Neural crest cell (in vitro differentiated cells): ENCODE data around the gene FRMD4A. TPM values are rescaled to one million over a fixed set of nuclear protein-coding genes. Genes with fewer than 3 reads are reported as not detected.

Source experiments
- DNase-seq: peaks from one replicate; pipeline ENCODE4 v3.0.0; 2021; ENCODE audit warnings: low read depth, mixed read lengths, low spot score
- H3K27ac Mint-ChIP-seq: one replicate; pipeline ENCODE4 v1.8.0; 2021; ENCODE audit warnings: mild to moderate bottlenecking, mixed read lengths; ENCODE audit not compliant: unreplicated experiment
- H3K27me3 Mint-ChIP-seq: 2 replicates; pipeline ENCODE4 v1.8.0; 2021; ENCODE audit warnings: low read depth, mild to moderate bottlenecking, mixed read lengths
- H3K36me3 Mint-ChIP-seq: 2 replicates; pipeline ENCODE4 v1.8.0; 2021; ENCODE audit warnings: low read depth, mild to moderate bottlenecking, mixed read lengths
- H3K4me1 Mint-ChIP-seq: 2 replicates; pipeline ENCODE4 v1.8.0; 2021; ENCODE audit warnings: mixed read lengths
- H3K4me3 Mint-ChIP-seq: one replicate; pipeline ENCODE4 v1.8.0; 2021; ENCODE audit warnings: mild to moderate bottlenecking, mixed read lengths
- H3K9me3 Mint-ChIP-seq: 2 replicates; pipeline ENCODE4 v1.8.0; 2021; ENCODE audit warnings: mixed read lengths
- CTCF ChIP-seq: fragments of 200-600 bp; sonication (generic); conservative IDR thresholded peaks from 2 replicates; pipeline ENCODE4 v1.5.0; 2021; ENCODE audit warnings: antibody characterized with exemption, mild to moderate bottlenecking
- total RNA-seq: library from RNA; stranded (reverse); gene quantifications from 2 replicates; pipeline ENCODE4 v1.2.1, GENCODE V29; 2021

FRMD4A gene
- total RNA-seq, 1 donor from 2014 or later: 65.3 TPM

- no peaks in the 10 kb centered on the region for H3K27me3 Mint-ChIP-seq
- peaks cover 33% of the 10 kb centered on the region for H3K4me1 Mint-ChIP-seq
- no peak overlapping the region for H3K4me3 Mint-ChIP-seq
- no peaks in the 10 kb centered on the region for H3K9me3 Mint-ChIP-seq
- H3K27ac Mint-ChIP-seq: no peak overlapping the region
- peaks cover 3% of the 10 kb centered on the region for H3K36me3 Mint-ChIP-seq
- no peak for DNase-seq
- no peak for TF ChIP-seq CTCF
Observed at GRCh38 chr10:13920031-13920430, 410.7 kb downstream of the FRMD4A start.

GRCh38 chr10:13917791-13918190 is 412.9 kb downstream of the FRMD4A start:
- peaks cover 3% of the 10 kb centered on the region for H3K36me3 Mint-ChIP-seq
- no peak for TF ChIP-seq CTCF
- H3K27ac Mint-ChIP-seq: peak overlapping the region; percentile 63
- no peaks in the 10 kb centered on the region for H3K9me3 Mint-ChIP-seq
- H3K27me3 Mint-ChIP-seq: no peaks in the 10 kb centered on the region
- peaks cover 53% of the 10 kb centered on the region for H3K4me1 Mint-ChIP-seq
- H3K4me3 Mint-ChIP-seq: no peak overlapping the region
- DNase-seq: no peak

- Mint-ChIP-seq H3K27me3 (no peaks in the 10 kb centered on the region), H3K27ac (peak overlapping the region; percentile 95), H3K4me1 (peaks cover 58% of the 10 kb centered on the region), H3K4me3 (peak overlapping the region; percentile 1), H3K9me3 (no peaks in the 10 kb centered on the region), H3K36me3 (peaks cover 3% of the 10 kb centered on the region)
- DNase-seq: no peak
- no peak for TF ChIP-seq CTCF
Observed at GRCh38 chr10:13916384-13916947, 414.3 kb downstream of the FRMD4A start.

- H3K27ac Mint-ChIP-seq: peak overlapping the region; percentile 95
- no peaks in the 10 kb centered on the region for H3K9me3 Mint-ChIP-seq
- no peak for TF ChIP-seq CTCF
- DNase-seq: peak; percentile 58
- H3K4me1 Mint-ChIP-seq: peaks cover 66% of the 10 kb centered on the region
- H3K4me3 Mint-ChIP-seq: peak overlapping the region; percentile 1
- H3K27me3 Mint-ChIP-seq: no peaks in the 10 kb centered on the region
- peaks cover 3% of the 10 kb centered on the region for H3K36me3 Mint-ChIP-seq
Observed at GRCh38 chr10:13915710-13916109, 415.0 kb downstream of the FRMD4A start.

- Mint-ChIP-seq H3K4me1 (peaks cover 62% of the 10 kb centered on the region), H3K27ac (no peak overlapping the region), H3K36me3 (peaks cover 7% of the 10 kb centered on the region), H3K27me3 (no peaks in the 10 kb centered on the region), H3K4me3 (no peak overlapping the region), H3K9me3 (no peaks in the 10 kb centered on the region)
- DNase-seq: no peak
- no peak for TF ChIP-seq CTCF
Observed at GRCh38 chr10:13913897-13914296, 416.8 kb downstream of the FRMD4A start.
